Caki2 (cell line): Measurements from ENCODE around the gene SETBP1. TPM values are rescaled to one million over a fixed set of nuclear protein-coding genes. Genes with fewer than 3 reads are reported as not detected.

ENCODE experiments used
- DNase-seq: peaks from one replicate; pipeline ENCODE4 v3.0.0-alpha.2; 2015; ENCODE audit warnings: low read depth
- in situ Hi-C: cut with HindIII; loops from 2 replicates; pipeline ENCODE4 v1.10.0; 2016; ENCODE audit warnings: low sequenced_read_pairs, low pct_unique_long_range_greater_than_20kb, mixed read lengths
- total RNA-seq: library from RNA; depleted of rRNA; stranded (reverse); fragments of >200 nt; shearing (Covaris generic); gene quantifications from 2 replicates; pipeline ENCODE4 v1.2.3, GENCODE V29; 2014; ENCODE audit warnings: low replicate concordance

SETBP1 gene
- total RNA-seq, 1 experiment from 2014 or later: 0.51 TPM

DNA sequence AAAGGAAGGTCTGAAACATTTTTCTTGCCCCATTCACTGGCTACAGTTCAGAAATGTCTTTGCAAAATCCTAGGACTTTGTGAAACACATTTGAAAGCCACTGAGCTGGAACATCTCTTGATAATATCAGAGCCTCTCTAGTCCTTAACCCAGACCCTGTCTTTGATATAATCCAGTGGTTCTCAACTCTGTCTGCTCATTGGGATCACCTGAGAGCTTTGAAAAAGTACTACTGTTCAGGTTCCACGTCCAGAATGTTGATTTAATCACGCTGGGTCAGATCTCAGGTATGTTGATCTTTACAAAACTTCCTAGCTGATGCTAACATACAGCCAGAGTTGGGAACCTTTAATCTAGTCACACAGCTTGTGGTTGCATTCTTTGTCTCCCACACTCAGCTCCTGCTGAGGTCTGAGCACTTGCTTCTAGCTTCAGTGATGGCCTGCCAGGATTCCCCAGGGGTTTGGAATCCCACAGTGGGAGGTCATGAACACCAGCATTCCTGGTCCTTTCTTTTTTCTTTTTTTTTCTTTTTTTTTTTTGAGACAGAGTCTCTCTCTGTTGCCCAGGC, 262.7 kb downstream of the SETBP1 start:
- in situ Hi-C loops: no loop called here
- DNase-seq: peak; percentile 82

DNA sequence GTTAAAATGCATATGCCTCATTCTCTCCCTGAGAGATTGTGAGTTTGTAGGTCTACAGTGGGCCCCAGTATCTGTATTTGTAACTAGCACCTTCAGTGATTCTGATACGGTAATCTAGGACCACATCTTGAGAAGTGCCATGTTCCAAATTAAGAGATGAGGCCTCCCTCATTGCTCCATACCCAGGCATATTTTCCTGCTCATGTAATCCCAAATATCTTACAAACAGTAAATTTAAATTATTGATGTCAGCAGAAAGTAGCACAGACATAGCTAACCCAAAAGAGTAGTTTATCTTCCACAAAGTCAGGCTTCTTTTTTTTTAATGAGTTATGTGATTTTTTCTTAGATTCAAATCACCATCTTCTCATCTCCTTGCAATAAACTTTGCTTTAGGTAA, 263.8 kb downstream of the SETBP1 start:
- in situ Hi-C loops: no loop called here

DNA sequence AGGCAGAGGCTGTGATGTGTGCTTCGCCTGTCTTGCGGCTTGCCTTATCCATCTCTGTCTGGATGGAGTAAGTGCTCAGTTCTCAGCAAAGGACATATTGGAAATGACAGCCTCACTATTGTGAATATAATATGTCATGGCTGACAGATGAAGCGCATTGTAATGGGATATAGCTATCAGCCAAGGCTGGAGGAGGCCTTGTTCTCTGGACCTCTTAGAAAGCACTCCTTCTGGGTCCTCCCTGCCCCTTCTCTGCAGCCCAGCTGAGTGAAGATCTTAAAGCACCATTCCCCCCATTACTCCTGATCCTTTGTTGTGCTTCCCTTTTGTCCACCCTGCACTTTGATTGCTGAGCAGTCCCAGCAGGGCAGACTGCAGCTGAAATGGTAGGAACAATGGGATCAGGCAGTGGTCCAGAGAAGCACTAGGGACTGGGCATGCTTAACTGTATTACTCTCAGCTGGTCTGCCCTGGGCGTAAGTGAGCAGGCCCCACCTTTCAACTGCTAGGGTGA, 265.3 kb downstream of the SETBP1 start:
- DNase-seq: no peak

More for the DNA sequence above, 263.8 kb downstream of the SETBP1 start:
- DNase-seq: no peak

DNA sequence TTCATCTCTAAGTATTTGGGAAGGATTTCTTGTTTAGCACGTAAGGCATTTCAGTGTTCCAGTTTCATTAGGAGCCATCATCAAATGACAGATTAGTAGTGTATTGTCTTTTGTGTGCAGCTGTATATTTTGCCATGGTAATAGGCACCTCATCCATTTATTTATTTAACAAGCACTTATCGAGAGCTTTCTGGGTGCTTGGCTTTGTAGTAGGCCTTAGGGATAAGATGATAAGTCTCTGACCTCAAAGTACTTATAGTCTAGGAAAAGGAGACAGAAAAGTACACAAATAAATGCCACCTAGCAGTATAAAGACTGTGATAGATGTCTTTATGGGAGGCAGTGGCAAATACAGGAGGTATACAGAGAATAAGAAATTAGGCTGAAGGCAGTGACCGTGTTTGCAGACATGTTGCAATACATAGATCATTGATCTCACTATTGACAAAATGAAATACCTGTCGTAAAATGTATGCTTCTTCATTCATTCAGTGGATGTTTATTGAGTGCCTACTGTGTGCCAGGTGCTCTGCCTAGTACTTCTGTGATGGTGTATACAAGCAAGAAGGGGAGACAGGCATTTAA, 265.9 kb downstream of the SETBP1 start:
- in situ Hi-C loops: no loop called here
- DNase-seq: no peak

More for the DNA sequence above, 265.3 kb downstream of the SETBP1 start:
- in situ Hi-C loops: no loop called here

DNA sequence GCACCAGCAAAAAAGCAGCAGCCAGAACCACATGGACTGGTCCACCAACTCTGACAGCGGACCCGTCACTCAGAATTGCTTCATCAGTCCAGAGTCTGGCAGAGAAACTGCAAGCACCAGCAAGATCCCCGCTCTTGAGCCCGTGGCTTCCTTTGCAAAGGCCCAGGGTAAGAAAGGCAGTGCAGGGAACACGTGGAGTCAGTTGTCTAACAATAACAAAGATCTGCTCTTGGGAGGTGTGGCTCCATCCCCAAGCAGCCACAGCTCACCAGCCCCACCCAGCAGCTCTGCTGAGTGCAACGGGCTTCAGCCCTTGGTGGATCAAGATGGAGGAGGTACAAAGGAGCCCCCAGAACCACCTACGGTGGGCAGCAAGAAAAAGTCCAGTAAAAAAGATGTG, 269.3 kb downstream of the SETBP1 start:
- DNase-seq: no peak
- in situ Hi-C loops: no loop called here

DNA sequence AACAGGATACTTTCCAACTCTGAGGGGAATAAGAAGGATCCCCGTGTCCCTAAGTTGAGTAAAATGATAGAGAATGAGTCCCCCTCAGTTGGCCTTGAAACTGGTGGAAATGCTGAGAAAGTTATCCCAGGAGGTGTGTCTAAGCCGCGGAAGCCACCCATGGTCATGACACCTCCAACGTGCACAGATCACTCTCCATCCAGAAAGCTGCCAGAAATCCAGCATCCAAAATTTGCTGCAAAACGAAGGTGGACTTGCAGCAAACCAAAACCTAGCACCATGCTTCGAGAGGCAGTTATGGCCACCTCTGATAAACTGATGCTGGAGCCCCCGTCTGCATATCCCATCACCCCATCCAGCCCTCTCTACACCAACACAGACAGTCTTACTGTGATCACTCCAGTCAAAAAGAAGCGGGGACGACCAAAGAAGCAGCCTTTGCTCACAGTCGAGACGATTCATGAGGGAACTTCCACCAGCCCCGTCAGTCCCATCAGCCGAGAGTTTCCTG, 270.1 kb downstream of the SETBP1 start:
- in situ Hi-C loops: no loop called here
- DNase-seq: no peak

DNA sequence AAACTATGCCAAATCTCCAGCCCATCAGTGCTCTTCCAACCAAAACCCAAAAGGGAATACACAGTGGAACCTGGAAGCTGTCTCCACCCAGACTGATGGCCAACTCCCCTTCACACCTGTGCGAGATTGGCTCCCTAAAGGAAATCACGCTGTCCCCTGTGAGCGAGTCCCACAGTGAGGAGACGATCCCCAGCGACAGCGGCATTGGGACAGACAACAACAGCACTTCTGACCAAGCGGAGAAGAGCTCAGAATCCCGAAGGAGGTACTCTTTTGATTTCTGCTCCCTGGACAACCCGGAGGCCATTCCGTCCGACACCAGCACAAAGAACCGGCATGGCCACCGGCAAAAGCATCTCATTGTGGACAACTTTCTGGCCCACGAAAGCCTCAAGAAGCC, 271.1 kb downstream of the SETBP1 start:
- in situ Hi-C loops: no loop called here

DNA sequence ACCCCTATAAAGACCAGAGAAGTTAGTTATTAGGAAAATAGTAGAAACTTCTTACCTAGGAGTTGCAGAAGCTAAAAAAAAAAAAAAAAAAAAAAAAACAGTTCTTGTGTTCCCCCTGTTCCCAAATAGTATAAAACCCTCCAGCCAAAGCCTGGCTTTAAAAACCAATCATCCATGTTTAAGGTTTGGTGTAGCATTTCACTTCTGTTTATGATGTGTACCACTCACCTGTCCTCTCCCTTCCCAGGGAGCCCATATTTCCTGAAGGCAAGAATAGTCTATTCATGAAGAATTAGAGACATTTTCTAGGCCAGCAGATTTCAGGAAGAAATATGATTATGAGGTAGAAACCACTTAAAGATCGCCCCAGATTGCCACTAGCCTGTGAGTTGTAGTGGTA, 273.6 kb downstream of the SETBP1 start:
- in situ Hi-C loops: no loop called here
- no peak for DNase-seq

More for the DNA sequence above, 271.1 kb downstream of the SETBP1 start:
- no peak for DNase-seq

DNA sequence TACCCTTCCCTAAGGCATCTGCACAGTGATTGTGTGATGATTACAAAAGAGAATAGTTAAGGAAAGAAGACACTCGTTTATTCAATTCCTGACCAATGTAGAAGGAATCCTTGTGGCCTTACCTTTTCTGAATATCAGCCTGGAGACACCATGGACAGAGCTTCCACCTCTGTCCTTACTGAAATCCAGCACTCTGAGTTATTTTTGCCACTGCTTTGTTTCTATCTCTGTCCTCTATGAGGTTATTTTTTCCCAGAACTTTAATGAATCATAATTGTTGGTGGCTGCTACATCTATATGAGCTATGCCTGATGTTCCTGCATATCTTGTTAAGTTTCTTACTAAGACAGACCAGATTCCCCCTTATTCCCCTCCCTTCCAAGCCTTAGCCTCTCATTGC, 275.1 kb downstream of the SETBP1 start:
- DNase-seq: no peak
- in situ Hi-C loops: no loop called here

DNA sequence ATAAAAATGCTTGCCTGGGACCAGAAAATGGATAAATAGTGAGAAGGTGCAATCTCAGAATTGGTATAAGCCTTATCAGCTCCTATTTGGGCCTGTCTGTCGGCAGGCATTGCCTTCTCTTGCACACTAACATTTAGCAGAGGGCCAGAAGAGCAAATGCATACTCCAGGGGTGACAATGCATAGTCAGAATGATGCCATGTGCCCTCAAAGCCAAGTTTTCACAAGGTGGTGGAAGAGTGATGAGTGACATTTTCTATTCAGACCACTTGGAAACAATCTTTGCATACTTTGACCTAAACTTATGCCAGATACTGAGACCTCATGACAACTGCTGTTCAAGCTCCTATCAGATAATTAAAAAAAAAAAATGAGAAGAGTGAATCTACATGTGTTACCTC, 276.3 kb downstream of the SETBP1 start:
- in situ Hi-C loops: no loop called here
- DNase-seq: no peak

DNA sequence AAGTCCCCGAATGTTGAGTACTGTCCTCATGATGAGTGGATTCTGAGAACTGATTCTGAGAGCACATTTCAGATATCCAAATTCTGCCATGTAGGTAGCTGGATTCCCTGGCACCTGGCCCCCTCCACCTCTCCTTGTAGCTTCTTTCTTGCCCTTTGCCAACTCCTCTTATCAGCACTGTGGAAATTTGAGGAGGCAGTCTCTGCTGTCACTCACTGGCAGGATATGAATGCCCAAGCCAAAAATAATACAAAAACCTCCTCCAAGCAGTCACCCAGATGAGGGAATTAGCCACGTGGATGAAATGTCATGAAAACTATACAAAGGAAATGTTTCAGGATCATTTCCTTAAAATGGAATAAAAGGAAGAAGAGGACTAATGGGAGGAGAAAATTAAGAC, 276.8 kb downstream of the SETBP1 start:
- no peak for DNase-seq
- in situ Hi-C loops: no loop called here

DNA sequence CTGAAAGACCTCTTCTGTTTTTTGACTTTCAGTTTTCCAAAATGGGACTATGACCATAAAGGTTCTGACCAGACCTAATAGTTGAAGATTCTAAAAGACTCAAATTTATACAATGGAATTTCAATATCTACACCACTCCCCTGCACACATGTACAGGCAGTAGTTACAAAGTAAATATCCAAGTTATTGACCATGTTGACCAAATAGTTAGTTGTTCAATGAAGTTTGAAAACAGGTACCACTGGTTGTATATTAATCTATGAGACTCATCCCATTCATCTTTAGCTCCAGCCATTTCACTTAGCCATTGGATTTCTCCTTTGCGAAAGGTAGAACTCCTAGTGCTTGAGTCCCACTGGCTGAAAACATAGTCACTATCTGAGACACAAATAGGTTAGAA, 277.4 kb downstream of the SETBP1 start:
- in situ Hi-C loops: no loop called here
- no peak for DNase-seq

DNA sequence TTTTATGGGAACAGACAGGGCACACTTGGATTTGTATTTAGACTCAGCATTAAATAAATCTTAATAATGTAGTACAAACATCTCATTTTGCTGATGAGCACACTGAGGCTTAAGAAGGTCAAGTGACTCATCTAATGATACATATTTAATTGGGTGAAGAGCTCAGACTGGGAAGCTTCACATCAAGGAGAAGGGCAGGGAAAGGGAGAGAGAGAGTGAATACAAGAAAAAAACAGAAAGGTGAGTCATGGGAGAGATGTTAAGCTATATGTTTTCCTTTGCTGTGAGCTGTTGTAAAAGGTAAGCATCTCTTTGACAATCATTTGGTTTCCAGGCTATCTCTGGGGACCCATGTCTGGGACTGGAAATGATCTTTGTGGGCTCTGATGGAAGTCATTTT, 277.8 kb downstream of the SETBP1 start:
- no peak for DNase-seq

DNA sequence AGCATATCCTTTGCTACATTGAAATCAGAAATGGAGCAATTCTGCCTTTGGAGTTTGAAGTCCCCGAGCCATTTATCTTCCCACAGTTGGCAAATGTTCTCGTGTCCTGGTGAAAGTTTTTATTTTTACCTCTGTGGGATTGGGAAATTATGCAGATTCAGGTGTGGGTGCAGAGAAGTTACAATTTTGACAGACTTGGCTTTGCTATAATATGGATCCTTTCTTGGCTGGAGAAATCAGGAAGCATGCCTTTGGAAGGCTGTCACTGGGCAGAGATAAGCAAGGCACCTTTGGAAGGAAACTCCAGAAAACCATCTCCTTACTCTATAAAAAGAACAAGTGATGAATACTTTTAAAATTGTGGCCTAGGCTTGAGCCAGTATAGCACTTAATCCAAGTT, 278.3 kb downstream of the SETBP1 start:
- in situ Hi-C loops: no loop called here
- DNase-seq: no peak

More for the DNA sequence above, 277.8 kb downstream of the SETBP1 start:
- in situ Hi-C loops: no loop called here

DNA sequence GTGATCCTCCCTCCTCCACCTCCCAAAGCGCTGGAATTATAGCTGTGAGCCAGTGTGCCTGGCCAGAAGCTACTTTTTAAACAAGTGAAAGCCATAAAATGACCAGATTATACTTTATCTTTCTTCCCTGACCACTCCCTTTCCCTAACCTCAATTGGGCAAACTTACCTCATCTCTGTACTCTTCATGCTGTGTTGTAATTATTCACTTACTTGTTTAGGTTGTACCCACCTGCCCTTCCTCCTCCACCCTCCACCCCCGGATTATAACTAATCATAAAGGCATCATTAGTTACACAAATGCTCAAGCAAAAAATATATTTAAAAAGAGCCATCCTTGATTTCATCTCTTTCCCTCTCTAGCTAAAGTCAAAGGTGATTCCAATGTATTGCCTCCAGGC, 279.9 kb downstream of the SETBP1 start:
- in situ Hi-C loops: no loop called here
- no peak for DNase-seq

DNA sequence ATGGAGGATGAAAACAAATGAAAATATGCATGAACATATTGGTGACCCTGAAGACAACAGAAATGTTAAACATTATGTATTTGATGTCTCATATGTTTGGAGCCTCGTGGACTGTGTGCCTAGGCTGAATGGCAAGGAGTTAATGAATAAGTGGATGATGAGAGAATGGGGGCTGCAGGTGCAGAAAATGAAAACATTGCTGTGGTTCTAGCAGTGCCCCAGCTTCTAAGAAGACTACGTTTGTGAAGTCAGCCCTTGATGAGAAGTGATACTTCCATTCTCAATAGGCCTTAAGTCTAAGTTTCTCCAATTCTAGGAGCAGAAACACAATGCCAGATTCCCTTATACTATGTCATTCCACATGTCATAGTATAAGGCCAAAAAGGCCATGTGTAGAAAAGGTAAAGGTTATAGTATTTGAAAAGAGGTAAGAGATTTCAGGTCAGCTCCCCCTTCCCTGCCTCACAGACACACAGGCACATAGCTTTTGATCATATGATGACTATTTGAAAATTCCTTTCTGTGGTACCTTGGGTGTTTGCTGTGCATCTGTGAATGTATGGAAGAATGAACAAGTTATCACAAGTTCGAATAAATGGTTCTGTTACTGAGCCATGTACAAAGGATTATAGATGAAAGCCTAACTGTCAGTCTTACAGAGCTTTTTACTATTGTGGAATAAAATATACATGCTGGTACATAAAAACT, 280.8 kb downstream of the SETBP1 start:
- in situ Hi-C loops: no loop called here
- DNase-seq: no peak

DNA sequence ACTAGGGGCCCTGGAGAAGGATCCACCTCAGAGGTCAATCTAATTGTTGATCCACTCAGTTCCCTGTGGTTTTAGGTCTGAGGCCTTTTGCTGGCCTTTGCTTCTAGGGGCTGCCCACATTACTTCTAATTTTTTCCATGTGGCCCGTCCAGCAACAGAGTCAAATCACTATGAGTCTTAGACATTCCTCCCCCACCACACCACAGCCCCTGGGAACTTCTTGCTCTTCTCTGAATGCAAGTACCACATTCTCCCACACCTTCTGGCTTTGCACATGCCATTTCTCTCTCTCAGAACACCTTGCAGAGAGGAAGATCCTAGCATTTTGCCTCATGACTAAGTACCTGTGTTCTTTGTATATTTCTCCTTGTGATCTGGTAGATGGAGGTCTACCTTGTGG, 286.9 kb downstream of the SETBP1 start:
- DNase-seq: no peak
- in situ Hi-C loops: no loop called here

DNA sequence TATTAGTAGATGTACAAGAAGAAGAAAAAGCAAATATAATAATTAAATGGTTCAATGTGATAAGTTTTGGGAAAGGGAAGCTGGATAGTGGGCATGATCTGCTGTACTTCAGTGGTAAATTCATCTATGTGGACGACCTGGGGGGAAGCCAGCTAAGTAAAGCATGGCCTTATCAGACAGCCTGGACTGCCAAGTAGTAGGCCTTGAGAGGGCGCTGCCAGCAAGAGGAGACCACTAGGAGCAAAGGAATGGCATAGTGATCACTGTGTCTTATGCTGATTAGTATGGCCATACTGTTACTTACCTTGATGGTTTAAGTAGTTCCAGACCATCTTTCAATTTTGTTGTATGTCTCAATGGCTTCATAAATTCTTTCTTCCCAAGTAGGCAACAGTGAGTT, 287.6 kb downstream of the SETBP1 start:
- DNase-seq: no peak
- in situ Hi-C loops: no loop called here

DNA sequence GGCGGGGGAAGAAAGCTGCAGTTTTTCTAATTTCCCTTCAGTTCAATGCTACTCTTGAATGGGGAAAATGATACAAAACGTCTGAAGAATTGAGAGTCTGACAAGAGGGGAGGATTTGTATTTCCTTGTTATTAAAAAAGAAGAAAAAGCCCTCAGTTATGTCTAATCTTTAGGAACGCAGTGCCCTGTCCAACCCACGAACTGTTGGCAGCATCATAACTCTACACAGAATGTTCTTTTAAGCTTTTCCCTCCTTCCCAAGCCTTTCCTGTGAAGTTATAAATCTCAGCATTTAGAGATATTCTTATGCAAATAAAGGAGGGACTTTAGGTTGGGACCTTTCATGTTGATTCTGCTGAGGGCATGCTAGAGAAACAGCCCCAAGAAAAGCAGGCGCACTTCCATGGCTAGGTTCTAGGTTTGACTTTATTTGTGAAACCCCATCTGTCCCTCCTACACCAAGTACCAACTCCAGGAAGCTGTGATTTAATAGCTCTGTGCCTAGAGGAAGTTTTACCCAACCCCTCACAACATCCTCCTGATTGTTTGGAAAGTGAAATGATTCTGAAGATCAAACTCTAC, 288.6 kb downstream of the SETBP1 start:
- in situ Hi-C loops: no loop called here
- no peak for DNase-seq
